Mucosa of descending colon (tissue), 3 donors: ENCODE measurements around the gene ZNF814. TPM values are rescaled to one million over a fixed set of nuclear protein-coding genes. Genes with fewer than 3 reads are reported as not detected.
A peak's percentile ranks its signal among the peaks of the same experiment; 100 is the strongest.
"Not testable (repeated sequence)": the region's sequence is repeated elsewhere in the genome, so short reads cannot be mapped to it uniquely, and the experiment has no call there.

Source experiments
- ATAC-seq: fragments of 200-7000 bp; cut with Tn5 transposase; one replicate; pipeline ENCODE4 v1.9.1; 2020; ENCODE audit warnings: mild to moderate bottlenecking, moderate library complexity
- DNase-seq, 3 donors: peaks; one replicate each; pipeline ENCODE4 v3.0.0-alpha.2; 2020
- H3K36me3 ChIP-seq: fragments of 200-600 bp; one replicate; pipeline ENCODE4 v1.8.0; 2021; ENCODE audit warnings: low read depth, mild to moderate bottlenecking
- H3K4me1 ChIP-seq: fragments of 200-600 bp; one replicate; pipeline ENCODE4 v1.8.0; 2021; ENCODE audit warnings: low read depth, mild to moderate bottlenecking
- H3K4me3 ChIP-seq: fragments of 200-600 bp; one replicate; pipeline ENCODE4 v1.8.0; 2021; ENCODE audit warnings: mild to moderate bottlenecking
- H3K9me3 ChIP-seq: fragments of 200-600 bp; one replicate; pipeline ENCODE4 v1.8.0; 2021; ENCODE audit warnings: mild to moderate bottlenecking
- intact Hi-C, 2 donors: fragments of 100-400 bp; cut with DNase I in 1 of 2; cut with micrococcal nuclease in 1 of 2; formaldehyde crosslinking; loops; one replicate each; pipeline versions ENCODE4 v1.11.0 to v1.11.1; 2022; cut with DNase I, micrococcal nuclease
- total RNA-seq, 3 donors: library from RNA; stranded (reverse); fragmentation: NEBNext Ultra II Directional in 2 of 3; extraction: Animal tissue kit (Norgen Biotek cat#: 25700) in 2 of 3; gene quantifications; one replicate each; pipeline versions ENCODE4 v1.2.1 to v1.2.4, GENCODE V29; 2021 to 2023
- TF ChIP-seq, protein P1 (sequence below): fragments of 200-600 bp; IDR thresholded peaks from one replicate; pipeline ENCODE4 v1.8.0; 2022; ENCODE audit warnings: antibody characterized with exemption, mild to moderate bottlenecking
- donor health status: DM: no; HTN: no; CAD: no; lungs with moderate emphysema.
- donor health status: DM: no; HTN: no; CAD: no.
- donor health status: DM: no; HTN: yes; CAD: no.

Gene ZNF814
- total RNA-seq, 3 donors from 2014 or later, result 9.1 to 24.5 (median 18.4) TPM

DNA sequence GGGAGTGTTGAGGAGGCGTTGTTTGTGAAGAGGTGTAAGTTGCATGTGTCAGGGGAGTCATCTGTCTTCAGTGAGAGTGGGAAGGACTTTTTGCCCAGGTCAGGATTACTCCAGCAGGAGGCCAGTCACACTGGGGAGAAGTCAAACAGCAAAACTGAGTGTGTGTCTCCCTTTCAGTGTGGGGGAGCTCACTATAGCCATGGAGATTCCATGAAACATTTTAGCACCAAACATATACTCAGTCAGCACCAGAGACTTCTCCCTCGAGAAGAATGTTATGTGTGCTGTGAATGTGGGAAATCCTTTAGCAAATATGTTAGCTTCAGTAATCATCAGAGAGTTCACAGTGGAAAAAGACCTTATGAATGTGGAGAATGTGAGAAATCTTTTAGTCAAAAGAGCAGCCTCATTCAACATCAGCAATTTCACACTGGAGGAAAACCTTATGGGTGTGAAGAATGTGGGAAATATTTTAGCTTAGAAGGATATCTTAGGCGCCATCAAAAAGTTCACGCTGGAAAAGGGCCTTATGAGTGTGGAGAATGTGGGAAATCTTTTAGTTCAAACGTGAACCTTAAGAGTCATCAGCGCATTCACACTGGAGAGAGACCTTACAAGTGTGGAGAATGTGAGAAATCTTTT is 47.6 kb downstream of the ZNF814 start:
- ATAC-seq (no peak), DNase-seq (no peak)
- H3K36me3 ChIP-seq, result peaks cover 7% of the 10 kb centered on the region
- TF ChIP-seq, protein P1, sequence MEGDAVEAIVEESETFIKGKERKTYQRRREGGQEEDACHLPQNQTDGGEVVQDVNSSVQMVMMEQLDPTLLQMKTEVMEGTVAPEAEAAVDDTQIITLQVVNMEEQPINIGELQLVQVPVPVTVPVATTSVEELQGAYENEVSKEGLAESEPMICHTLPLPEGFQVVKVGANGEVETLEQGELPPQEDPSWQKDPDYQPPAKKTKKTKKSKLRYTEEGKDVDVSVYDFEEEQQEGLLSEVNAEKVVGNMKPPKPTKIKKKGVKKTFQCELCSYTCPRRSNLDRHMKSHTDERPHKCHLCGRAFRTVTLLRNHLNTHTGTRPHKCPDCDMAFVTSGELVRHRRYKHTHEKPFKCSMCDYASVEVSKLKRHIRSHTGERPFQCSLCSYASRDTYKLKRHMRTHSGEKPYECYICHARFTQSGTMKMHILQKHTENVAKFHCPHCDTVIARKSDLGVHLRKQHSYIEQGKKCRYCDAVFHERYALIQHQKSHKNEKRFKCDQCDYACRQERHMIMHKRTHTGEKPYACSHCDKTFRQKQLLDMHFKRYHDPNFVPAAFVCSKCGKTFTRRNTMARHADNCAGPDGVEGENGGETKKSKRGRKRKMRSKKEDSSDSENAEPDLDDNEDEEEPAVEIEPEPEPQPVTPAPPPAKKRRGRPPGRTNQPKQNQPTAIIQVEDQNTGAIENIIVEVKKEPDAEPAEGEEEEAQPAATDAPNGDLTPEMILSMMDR, result no peak
- H3K4me3 ChIP-seq, result no peak overlapping the region
- H3K9me3 ChIP-seq, result no peaks in the 10 kb centered on the region
- H3K4me1 ChIP-seq, result no peaks in the 10 kb centered on the region
- intact Hi-C loops, result no loop called here

DNA sequence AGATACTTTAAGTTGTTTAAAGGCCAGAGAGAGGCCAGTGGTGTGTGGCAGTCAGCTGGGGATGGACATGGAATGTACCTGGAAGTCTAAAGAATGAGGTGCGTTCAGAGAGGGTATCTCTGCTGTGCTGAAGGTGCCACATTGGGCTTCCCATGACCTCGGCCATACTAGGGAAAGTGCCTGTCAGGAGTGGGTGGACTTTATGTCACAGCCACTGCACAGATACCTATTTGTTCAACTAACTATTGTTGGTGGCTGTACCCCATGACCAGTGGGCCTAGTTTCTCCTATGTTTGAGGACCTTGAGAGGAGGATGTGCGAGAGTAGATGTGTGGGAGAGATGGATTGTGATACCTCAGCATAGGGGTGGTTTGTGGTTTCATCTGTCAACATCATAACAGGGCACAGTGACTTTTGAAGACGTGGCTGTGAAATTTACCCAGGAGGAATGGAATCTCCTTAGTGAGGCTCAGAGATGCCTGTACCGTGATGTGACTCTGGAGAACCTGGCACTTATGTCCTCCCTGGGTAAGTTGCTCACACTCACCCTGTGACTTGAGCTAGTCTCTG is 50.1 kb downstream of the ZNF814 start:
- H3K4me1 ChIP-seq, H3K36me3 ChIP-seq, H3K9me3 ChIP-seq, H3K4me3 ChIP-seq, ATAC-seq, DNase-seq, intact Hi-C loops: not testable (repeated sequence)

DNA sequence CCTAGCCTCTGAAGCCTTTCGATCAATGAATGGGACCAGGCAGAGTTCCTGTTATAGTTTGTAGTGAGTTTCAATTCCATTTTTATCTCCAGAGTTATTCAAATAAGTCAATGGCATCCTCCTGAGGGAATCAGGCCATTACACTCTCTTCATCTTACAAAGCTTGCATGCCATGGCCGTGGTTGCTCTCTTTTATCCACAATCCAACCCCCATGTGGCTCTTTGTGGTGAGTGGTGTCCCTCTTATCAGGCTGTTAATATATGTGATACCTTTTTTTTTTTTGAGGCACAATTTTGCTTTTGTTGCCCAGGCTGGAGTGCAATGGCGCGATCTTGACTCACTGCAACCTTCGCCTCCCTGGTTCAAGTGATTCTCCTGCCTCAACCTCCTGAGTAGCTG is 51.8 kb downstream of the ZNF814 start:
- intact Hi-C loops, H3K4me1 ChIP-seq, ATAC-seq, H3K4me3 ChIP-seq, H3K36me3 ChIP-seq, DNase-seq, H3K9me3 ChIP-seq: not testable (repeated sequence)

DNA sequence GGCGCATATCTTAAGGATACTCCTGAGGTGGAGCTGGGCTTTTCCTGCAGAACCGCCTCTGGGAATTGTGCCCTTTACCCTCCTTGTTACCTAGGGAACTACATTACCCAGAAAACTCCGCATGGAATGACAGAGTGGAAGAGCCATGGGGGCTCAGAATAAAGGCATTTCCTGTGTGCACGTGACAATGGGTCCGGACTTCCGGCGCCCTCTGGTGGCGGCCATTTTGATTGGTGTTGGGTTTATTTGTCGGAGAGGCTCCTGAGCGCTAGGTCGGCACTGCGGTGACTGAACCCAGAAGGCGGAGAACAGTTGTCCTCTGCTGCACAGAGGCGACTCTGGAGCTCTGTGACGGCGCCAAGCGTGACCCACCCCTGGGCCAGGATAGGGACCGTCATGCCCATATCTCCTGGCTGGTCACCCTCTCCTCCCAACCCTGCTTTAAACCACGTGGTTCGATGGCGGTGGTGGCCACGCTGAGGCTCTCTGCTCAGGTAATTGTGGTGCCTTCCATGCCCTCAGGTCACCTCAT is 58.7 kb downstream of the ZNF814 start, which contains the start of gene ZNF587B:
Gene ZNF587B (plus strand): TSS at position 229 of the 532 bp plus-strand sequence. CDS start 230 bp downstream, at position 459.
- peaks cover 1% of the 10 kb centered on the region for H3K4me1 ChIP-seq

DNA sequence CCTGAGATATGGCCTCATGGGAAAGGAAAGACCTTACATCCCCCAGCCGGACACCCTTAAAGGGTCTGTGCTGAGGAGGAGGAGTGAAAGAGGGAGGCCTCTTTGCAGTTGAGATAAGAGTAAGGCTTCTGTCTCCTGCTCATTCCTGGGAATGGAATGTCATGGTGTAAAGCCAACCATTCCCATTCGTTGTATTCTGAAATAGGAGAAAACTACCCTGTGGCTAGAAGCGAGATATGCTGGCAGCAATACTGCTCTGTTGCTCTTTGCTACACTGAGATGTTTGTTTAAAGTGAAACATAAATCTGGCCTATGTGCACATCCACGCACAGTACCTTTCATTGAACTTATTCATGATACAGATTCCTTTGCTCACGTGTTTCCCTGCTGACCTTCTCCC is 59.5 kb downstream of the ZNF814 start:
- intact Hi-C loops, result no loop called here
- ATAC-seq (no peak), DNase-seq (no peak)
- no peaks in the 10 kb centered on the region for H3K36me3 ChIP-seq
- peaks cover 10% of the 10 kb centered on the region for H3K4me1 ChIP-seq
- H3K9me3 ChIP-seq, result no peaks in the 10 kb centered on the region
- TF ChIP-seq, protein P1, result no peak
- no peak overlapping the region for H3K4me3 ChIP-seq

More for the DNA sequence above, 58.7 kb downstream of the ZNF814 start, which contains the start of gene ZNF587B:
- DNase-seq (peak in 2 of 3 donors; percentile 77 to 78), ATAC-seq (peak; percentile 83)
- Histone ChIP-seq H3K9me3 (no peaks in the 10 kb centered on the region), H3K4me3 (no peak within 1 kb of the TSS), H3K36me3 (no peaks in the 10 kb centered on the region)
- intact Hi-C loops, result no loop called here
- TF ChIP-seq, protein P1, result peak; percentile 15

DNA sequence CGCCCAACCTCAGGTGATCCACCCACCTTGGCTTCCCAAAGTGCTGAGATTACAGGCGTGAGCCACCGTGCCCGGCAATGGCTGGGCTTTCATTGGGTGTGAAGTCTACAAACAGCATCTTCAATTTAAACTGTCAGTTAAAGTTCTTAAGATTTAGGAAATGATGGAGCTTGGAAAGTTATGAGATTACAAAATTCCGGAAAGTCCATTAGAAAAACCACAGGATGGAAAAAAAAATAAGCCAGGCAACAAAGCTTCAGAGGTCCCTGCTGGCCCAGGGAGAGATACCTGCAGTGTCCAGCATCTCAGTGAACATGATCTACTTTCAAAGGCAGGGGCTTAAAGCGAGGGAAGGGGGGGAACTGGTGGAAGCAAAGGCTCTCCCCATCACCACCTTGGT is 63.3 kb downstream of the ZNF814 start:
- DNase-seq (no peak), ATAC-seq (no peak)
- intact Hi-C loops, result no loop called here
- Histone ChIP-seq H3K4me1 (peaks cover 42% of the 10 kb centered on the region), H3K36me3 (no peaks in the 10 kb centered on the region), H3K9me3 (no peaks in the 10 kb centered on the region), H3K4me3 (no peak overlapping the region)
- TF ChIP-seq, protein P1, result no peak

DNA sequence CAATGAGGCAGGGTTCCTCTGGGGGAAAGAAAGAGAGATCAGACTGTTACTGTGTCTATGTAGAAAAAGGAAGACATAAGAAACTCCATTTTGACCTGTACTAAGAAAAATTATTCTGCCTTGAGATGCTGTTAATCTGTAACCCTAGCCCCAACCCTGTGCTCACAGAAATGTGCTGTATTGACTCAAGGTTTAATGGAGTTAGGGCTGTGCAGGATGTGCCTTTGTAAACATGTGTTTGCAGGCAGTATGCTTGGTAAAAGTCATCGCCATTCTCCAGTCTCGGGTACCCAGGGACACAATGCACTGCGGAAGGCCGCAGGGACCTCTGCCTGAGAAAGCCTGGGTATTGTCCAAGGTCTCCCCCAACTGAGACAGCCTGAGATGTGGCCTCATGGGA is 65.2 kb downstream of the ZNF814 start:
- H3K4me3 ChIP-seq, ATAC-seq, intact Hi-C loops, DNase-seq, H3K36me3 ChIP-seq, H3K9me3 ChIP-seq: not testable (repeated sequence)
- H3K4me1 ChIP-seq, result peaks cover 47% of the 10 kb centered on the region

DNA sequence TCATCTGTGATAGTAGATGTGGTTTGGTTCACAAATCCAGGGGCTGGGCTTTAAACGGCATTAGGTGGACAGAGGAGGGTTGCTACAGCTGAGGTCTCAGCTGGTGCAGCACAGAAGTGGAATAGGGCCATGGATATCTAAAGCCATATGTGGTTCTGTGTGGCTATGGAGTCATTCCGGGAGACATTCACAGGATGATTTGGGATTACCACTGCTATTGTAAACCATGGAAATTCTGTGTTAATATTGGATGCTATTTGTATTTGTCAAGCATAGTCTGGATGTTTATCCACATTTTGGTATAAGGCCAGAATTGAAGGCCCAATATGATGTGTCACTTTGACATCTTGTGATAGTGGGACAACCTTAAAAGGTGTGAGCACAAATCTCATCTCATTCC is 65.7 kb downstream of the ZNF814 start:
- H3K4me3 ChIP-seq, result not testable (repeated sequence)
- peaks cover 47% of the 10 kb centered on the region for H3K4me1 ChIP-seq

DNA sequence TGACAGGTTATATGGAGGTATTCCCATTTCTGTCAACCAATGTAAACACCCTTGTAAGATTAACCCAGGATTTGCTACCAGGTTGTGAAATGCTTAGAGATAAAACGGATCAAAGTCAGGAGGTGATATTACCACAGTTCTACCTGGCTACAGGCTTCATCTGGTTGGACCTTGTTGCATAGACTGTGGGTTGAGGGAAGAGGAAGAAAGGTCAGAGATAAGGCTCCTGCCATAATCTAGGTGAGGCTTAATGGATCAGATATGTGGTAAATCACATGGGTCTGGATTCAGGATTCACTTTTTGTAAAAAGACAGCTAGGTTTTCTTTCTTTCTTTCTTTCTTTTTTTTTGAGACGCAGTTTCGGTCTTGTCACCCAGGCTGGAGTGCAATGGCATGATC is 67.3 kb downstream of the ZNF814 start:
- H3K9me3 ChIP-seq, H3K4me3 ChIP-seq, intact Hi-C loops, H3K36me3 ChIP-seq, DNase-seq: not testable (repeated sequence)
- ATAC-seq, result peak; percentile 36
- H3K4me1 ChIP-seq, result peaks cover 47% of the 10 kb centered on the region

More for the DNA sequence above, 65.7 kb downstream of the ZNF814 start:
- ATAC-seq, H3K9me3 ChIP-seq, intact Hi-C loops, H3K36me3 ChIP-seq, DNase-seq: not testable (repeated sequence)

DNA sequence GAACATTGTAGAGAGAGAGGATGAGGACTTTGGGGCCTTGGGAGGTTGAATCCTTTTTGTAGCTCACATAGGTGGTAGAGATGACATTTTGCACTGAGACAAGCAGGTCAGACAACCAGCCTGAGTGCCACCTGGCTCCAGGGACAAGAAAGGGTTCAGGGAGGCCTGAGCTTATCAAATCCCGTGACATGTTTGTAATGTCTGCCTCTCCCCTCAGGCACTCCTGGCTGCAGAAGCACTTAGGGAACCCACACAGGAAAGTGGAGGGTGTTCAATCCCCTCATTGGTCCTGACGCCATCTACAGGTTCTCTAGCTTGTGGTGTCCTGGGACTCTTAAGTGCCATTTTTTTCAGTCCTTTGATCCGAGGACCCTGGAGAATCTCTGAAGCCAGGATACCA is 67.7 kb downstream of the ZNF814 start:
- DNase-seq, intact Hi-C loops, H3K36me3 ChIP-seq, H3K9me3 ChIP-seq, H3K4me3 ChIP-seq: not testable (repeated sequence)
- ATAC-seq, result peak; percentile 1
- peaks cover 47% of the 10 kb centered on the region for H3K4me1 ChIP-seq
